ENCODE data around the gene TLR6.

TLR6 gene

DNA sequence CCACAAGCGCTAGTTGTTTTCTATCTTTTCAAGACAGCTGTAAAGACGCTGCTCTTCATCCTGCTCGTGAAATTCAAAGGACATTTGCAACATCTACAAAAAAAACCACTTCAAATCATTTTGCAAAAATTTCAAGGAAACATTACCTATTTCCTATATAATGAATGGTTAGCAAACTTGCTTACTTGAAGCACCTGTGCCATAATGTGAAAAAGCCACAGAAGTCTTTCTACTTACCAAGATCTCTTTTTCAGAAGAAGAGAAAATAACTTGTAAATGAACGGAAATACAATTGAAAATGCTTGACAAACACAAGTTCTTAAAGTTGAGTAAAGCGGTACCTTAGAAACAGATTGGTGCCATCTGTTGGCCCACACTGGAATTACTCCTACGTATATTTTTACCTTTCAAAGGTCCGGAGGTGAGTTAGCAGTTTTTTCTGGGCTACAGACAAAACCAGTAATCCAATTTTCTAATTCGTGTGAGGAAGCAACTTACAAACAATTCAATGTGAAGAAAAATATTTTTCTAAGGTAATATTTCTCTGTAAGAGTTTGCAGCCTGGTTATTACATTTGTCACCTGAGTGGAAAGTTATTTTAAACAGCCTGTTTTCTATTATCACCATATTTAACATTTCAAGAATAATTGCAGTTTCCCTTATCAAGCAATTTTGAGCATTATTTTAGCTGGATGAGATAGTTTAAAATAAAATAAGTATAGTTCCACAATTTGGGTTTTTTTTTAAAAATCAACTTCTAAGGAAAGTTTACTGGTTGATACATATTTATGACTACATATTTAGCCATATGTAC is at the start of gene TLR6:
TSS of gene TLR6 (minus strand) at position 294 of the 814 bp plus-strand sequence. CDS start 27,344 bp downstream, outside the sequence.
- peak; percentile 62 to 72 for TF ChIP-seq CTCF (IDR thresholded peaks at IDR 0.05)
- H3K4me1 ChIP-seq, result peaks cover 0 to 12% (median 0%) of the 10 kb centered on the region in 4 donors
- peak in 1 of 2 donors; percentile 46 for DNase-seq
- no peaks in the 10 kb centered on the region for H3K36me3 ChIP-seq
- peak within 1 kb of the TSS; percentile 42 to 53 for H3K27ac ChIP-seq
- intact Hi-C loops (cut with DNase I; ENCODE audit: low total_unique reads), result no loop called here
- no peaks in the 10 kb centered on the region for H3K27me3 ChIP-seq
- H3K9me3 ChIP-seq, result no peaks in the 10 kb centered on the region
- peak within 1 kb of the TSS; percentile 7 to 22 for H3K4me3 ChIP-seq

- DNase-seq, result no peak
- no peaks in the 10 kb centered on the region for H3K4me1 ChIP-seq
- no peak overlapping the region for H3K4me3 ChIP-seq
- no peaks in the 10 kb centered on the region for H3K9me3 ChIP-seq
- H3K27ac ChIP-seq, result no peak overlapping the region
- no peak for TF ChIP-seq CTCF (IDR thresholded peaks at IDR 0.05)
- intact Hi-C loops (cut with DNase I; ENCODE audit: low total_unique reads), result no loop called here
- H3K27me3 ChIP-seq, result no peaks in the 10 kb centered on the region
- peaks cover 59 to 66% (median 66%) of the 10 kb centered on the region in 3 donors for H3K36me3 ChIP-seq
Observed at GRCh38 chr4:38905652-38906385, 49.2 kb upstream of the TLR6 start.

GRCh38 chr4:38904682-38905081 is 48.1 kb upstream of the TLR6 start:
- DNase-seq, result no peak
- no peaks in the 10 kb centered on the region for H3K9me3 ChIP-seq
- no peak overlapping the region for H3K27ac ChIP-seq
- H3K4me3 ChIP-seq, result no peak overlapping the region
- no peaks in the 10 kb centered on the region for H3K27me3 ChIP-seq
- peaks cover 47 to 55% (median 55%) of the 10 kb centered on the region in 3 donors for H3K36me3 ChIP-seq
- TF ChIP-seq CTCF (IDR thresholded peaks at IDR 0.05), result no peak
- no peaks in the 10 kb centered on the region for H3K4me1 ChIP-seq
- intact Hi-C loops (cut with DNase I; ENCODE audit: low total_unique reads), result no loop called here

DNA sequence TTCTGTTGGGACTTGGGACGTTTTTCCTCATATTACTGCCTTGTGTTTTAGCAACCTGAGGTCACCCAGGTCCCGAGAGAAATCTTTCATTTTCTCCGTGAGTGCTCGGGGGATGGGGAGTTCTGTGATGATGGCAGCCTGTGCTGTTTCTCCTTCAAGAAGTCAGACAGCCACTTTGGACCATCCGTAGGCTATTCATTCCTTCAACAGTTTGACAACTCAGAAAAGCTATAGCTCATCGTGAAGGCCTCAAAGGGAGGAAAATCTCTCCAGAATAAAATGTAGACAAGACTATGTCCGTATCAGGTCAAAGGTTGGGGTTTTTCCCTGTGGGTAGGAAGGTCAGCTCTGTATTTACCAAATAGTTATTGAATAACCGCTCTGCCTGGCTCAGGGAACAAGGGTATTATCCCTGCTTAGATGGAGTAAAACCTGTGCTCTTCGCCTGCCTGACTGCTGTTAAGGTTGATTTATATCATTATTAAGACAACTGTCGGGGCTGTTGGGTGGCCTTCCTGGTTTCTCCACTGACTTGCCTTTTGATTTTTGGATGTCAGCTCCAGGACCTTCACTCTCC is 47.6 kb upstream of the TLR6 start:
- no peaks in the 10 kb centered on the region for H3K9me3 ChIP-seq
- intact Hi-C loops (cut with DNase I; ENCODE audit: low total_unique reads), result no loop called here

More for the DNA sequence above, 47.6 kb upstream of the TLR6 start:
- Histone ChIP-seq H3K27me3 (no peaks in the 10 kb centered on the region), H3K4me1 (no peaks in the 10 kb centered on the region), H3K4me3 (no peak overlapping the region), H3K27ac (no peak overlapping the region), H3K36me3 (peaks cover 42 to 55% (median 50%) of the 10 kb centered on the region in 3 donors)
- no peak for TF ChIP-seq CTCF (IDR thresholded peaks at IDR 0.05)
- DNase-seq, result no peak
